Ovary (tissue), 9 donors: Measurements from ENCODE around the gene ZNF500. TPM values are rescaled to one million over a fixed set of nuclear protein-coding genes. Genes with fewer than 3 reads are reported as not detected.

Experiments used
- DNase-seq, 5 donors: peaks; one replicate each; pipeline ENCODE4 v3.0.0-alpha.2; 2019 to 2020
- H3K27ac ChIP-seq, 2 donors: fragments of 200-600 bp; one replicate each; pipeline versions ENCODE4 v1.5.1 to v1.8.0; 2019 to 2022
- H3K27me3 ChIP-seq: fragments of 200-600 bp; one replicate; pipeline ENCODE4 v1.8.0; 2022
- H3K36me3 ChIP-seq: fragments of 200-600 bp; sonication (generic); one replicate; pipeline ENCODE4 v1.5.1; 2019
- H3K4me1 ChIP-seq: one replicate; pipeline ENCODE4 v1.8.1; 2013; ENCODE audit warnings: mild to moderate bottlenecking, moderate library complexity; ENCODE audit not compliant: insufficient read depth
- H3K4me3 ChIP-seq: fragments of 200-600 bp; sonication (generic); one replicate; pipeline ENCODE4 v1.5.1; 2017
- H3K9me3 ChIP-seq, 2 donors: fragments of 200-600 bp in 1 of 2; sonication (generic) in 1 of 2; one replicate each; pipeline versions ENCODE4 v1.5.1 to v1.8.1; 2013 to 2019; ENCODE audit warnings: mild to moderate bottlenecking in 1 of 2, moderate library complexity in 1 of 2
- EP300 ChIP-seq: sonication (generic); formaldehyde crosslinking; IDR thresholded peaks from one replicate; pipeline ENCODE4 v1.6.1; 2017; ENCODE audit warnings: antibody characterized with exemption
- POLR2A ChIP-seq: fragments of 450-650 bp; IDR thresholded peaks from one replicate; pipeline ENCODE4 v1.6.1; 2017; ENCODE audit warnings: antibody characterized with exemption, mild to moderate bottlenecking, moderate library complexity
- WGBS, 3 donors: extraction: QIAGEN DNeasy Blood & Tissue Kit in 1 of 3; methylation state at CpG; one replicate each; pipeline versions ENCODE4 v1.1.5 to v1.1.7; 2013 to 2017; 5-methylcytosine and 5-hydroxymethylcytosine counted together
- intact Hi-C, 4 donors: fragments of 100-400 bp; cut with DNase I; formaldehyde crosslinking; loops; one replicate each; pipeline versions ENCODE4 v1.11.0 to v1.15.1; 2022 to 2023
- polyA plus RNA-seq, 2 donors: library from polyadenylated mRNA; stranded (reverse); fragments of 200-250 nt in 1 of 2; fragments of 350-450 nt in 1 of 2; fragmentation: Illumina TruSeq in 1 of 2; extraction: RNeasy Lipid Tissue Mini Kit (QIAGEN cat#74804) in 1 of 2; gene quantifications; one replicate each; pipeline ENCODE4 v1.2.3, GENCODE V29; 2013 to 2014
- total RNA-seq, 7 donors: library from RNA; depleted of rRNA in 2 of 7; stranded (reverse); fragments of >200 nt in 2 of 7; fragmentation: NEBNext Ultra II Directional in 3 of 7; extraction: Animal tissue kit (Norgen Biotek cat#: 25700) in 3 of 7; gene quantifications; one replicate each; pipeline versions ENCODE4 v1.1.0 to v1.2.4, GENCODE V29; 2016 to 2023
- TF ChIP-seq, protein P1 (sequence below), 3 donors: fragments of 450-650 bp in 2 of 3; fragments of 200-600 bp in 1 of 3; IDR thresholded peaks; one replicate each; pipeline versions ENCODE4 v1.5.1 to v1.8.0; 2016 to 2022; ENCODE audit warnings: antibody characterized with exemption in 3 of 3, mild to moderate bottlenecking in 1 of 3
- donor health status: DM: no; HTN: no; CAD: no; lungs with moderate emphysema.
- donor health status: DM: no; HTN: no; CAD: no.
- donor health status: Bipolar disorder and iron deficiency.
- donor health status: DM: yes; HTN: yes; CAD: no.
- donor health status: DM: no; HTN: no; CAD: no.
- donor health status: DM: yes; HTN: yes; CAD: no.

ZNF500 gene
- total and polyA plus RNA-seq, 9 donors: 4.7 to 27.7 (median 22.1) TPM

DNA sequence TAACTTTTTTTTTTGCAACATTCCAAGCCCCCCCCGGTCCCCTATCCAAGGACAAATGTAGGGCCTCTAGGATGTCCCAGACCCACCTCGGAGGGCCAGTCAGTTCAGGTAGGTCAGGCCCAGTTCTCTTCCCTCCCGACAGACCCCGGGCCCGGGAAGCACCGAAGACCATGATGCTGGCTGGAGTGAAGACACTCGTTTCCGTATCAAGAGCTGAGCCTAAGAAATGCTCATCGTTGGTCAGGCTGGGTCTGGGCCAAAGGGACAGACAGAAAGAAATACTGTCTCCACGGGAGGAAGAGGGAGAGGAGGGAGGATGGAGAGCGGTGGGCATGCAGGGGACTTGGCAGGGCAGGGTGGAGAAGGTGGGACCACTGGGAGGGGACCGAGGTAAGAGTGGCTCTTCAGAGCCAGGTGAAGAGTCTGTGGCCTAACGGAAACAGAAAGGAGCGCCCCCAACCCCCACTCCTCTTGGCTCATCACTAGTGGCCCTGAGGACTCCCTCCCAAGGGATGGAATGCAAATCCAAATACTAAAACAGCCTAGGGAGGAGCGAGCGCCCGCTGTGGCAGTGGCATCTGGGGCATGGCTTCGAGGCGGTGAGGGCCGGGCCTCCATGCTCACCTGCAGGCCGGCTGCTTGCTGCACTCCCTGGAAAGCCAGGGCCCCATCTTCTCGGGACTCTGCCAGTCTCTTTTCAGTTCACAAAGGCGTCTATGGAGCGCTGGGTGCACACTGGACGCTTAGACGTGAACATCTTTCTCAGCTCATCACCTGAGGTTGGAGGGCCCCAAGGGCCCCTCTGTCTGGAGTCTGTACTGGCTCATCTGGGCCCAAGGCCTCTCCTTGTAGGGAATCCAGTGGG, 37.2 kb upstream of the ZNF500 start:
- no peak overlapping the region for H3K27ac ChIP-seq
- intact Hi-C loops: no loop called here

DNA sequence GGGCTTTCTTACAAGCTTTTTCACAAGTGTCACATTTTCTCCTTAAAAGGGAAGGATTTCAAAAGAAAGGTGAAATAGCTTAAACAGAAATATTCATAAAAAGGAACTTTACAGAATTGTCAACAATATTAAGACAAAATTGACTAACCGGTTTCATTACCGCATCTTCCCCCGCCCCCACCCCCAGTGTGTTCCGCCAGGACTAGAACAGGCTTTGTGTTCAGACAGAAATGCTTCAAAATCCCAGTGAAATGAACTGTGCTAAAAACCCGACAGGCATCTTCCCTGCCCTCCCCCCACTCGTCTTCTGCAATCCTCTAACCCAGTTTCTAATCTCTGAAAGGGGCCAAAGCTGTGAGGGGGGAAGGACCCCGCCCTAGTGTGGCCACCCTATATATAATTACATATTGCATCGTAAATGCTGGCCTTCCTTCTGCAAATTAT, 36.5 kb upstream of the ZNF500 start:
- Histone ChIP-seq H3K9me3 (no peaks in the 10 kb centered on the region), H3K27ac (peak overlapping the region in 1 of 2 donors; percentile 72), H3K4me1 (peaks cover 7% of the 10 kb centered on the region), H3K4me3 (no peak overlapping the region), H3K36me3 (no peaks in the 10 kb centered on the region), H3K27me3 (no peaks in the 10 kb centered on the region)
- TF ChIP-seq EP300 (no peak), POLR2A (no peak)
- TF ChIP-seq, protein P1, sequence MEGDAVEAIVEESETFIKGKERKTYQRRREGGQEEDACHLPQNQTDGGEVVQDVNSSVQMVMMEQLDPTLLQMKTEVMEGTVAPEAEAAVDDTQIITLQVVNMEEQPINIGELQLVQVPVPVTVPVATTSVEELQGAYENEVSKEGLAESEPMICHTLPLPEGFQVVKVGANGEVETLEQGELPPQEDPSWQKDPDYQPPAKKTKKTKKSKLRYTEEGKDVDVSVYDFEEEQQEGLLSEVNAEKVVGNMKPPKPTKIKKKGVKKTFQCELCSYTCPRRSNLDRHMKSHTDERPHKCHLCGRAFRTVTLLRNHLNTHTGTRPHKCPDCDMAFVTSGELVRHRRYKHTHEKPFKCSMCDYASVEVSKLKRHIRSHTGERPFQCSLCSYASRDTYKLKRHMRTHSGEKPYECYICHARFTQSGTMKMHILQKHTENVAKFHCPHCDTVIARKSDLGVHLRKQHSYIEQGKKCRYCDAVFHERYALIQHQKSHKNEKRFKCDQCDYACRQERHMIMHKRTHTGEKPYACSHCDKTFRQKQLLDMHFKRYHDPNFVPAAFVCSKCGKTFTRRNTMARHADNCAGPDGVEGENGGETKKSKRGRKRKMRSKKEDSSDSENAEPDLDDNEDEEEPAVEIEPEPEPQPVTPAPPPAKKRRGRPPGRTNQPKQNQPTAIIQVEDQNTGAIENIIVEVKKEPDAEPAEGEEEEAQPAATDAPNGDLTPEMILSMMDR (IDR thresholded peaks at IDR 0.05): no peak
- no peak for DNase-seq
- WGBS, 3 donors: 26 to 46% (median 45%) methylated on average over 8 of the region's 8 CpGs
- intact Hi-C loops: no loop called here

More for the DNA sequence above, 37.2 kb upstream of the ZNF500 start:
- H3K9me3 ChIP-seq: no peaks in the 10 kb centered on the region
- peaks cover 7% of the 10 kb centered on the region for H3K4me1 ChIP-seq
- no peak for DNase-seq
- TF ChIP-seq POLR2A: no peak
- no peak for TF ChIP-seq EP300
- TF ChIP-seq, protein P1 (IDR thresholded peaks at IDR 0.05): no peak
- no peak overlapping the region for H3K4me3 ChIP-seq
- no peaks in the 10 kb centered on the region for H3K27me3 ChIP-seq
- WGBS, 3 donors: 63 to 71% (median 63%) methylated on average over 26 of the region's 26 CpGs
- no peaks in the 10 kb centered on the region for H3K36me3 ChIP-seq

DNA sequence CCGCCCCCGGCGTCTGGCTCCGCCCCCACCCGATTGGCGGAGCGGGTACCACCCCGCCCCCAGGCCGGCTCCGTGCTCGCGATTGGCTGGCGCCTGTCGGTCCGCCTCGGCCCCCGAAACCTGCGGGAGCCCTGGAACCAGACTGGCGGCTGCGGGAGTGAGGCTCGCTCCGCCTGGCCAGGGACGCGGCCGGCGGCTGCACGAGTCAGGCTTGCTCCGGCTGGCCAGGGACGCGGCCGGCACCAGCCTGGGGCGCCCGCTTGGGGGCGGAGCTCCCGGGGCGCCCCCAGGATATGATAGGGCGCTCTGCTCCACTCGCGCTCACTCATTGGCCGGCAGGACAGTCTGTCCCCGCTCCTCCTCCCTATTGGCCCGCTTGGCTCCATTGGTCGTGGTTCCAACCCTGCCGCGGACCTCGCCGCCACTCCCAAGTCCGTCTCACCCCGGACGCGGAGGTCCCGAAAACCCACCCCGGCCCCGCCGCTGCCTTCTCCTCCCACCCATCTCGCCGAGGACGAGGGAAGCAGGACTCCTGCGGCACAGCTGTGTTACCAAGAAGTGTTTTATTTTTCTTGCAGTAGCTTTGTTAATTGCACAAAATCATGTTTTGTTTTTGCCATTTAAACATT, 35.8 kb upstream of the ZNF500 start:
- H3K9me3 ChIP-seq: no peaks in the 10 kb centered on the region
- no peak for TF ChIP-seq POLR2A
- no peak for TF ChIP-seq EP300
- TF ChIP-seq, protein P1 (IDR thresholded peaks at IDR 0.05): peak; percentile 14 to 47 (median 41)
- WGBS, 3 donors: 1% methylated on average over 21 to 59 of the region's 59 CpGs
- H3K4me3 ChIP-seq: peak overlapping the region; percentile 64
- no peaks in the 10 kb centered on the region for H3K36me3 ChIP-seq
- H3K27ac ChIP-seq: peak overlapping the region; percentile 62 to 72
- intact Hi-C loops: no loop called here
- no peaks in the 10 kb centered on the region for H3K27me3 ChIP-seq
- H3K4me1 ChIP-seq: peaks cover 7% of the 10 kb centered on the region
- DNase-seq: peak; percentile 89 to 93 (median 91)

DNA sequence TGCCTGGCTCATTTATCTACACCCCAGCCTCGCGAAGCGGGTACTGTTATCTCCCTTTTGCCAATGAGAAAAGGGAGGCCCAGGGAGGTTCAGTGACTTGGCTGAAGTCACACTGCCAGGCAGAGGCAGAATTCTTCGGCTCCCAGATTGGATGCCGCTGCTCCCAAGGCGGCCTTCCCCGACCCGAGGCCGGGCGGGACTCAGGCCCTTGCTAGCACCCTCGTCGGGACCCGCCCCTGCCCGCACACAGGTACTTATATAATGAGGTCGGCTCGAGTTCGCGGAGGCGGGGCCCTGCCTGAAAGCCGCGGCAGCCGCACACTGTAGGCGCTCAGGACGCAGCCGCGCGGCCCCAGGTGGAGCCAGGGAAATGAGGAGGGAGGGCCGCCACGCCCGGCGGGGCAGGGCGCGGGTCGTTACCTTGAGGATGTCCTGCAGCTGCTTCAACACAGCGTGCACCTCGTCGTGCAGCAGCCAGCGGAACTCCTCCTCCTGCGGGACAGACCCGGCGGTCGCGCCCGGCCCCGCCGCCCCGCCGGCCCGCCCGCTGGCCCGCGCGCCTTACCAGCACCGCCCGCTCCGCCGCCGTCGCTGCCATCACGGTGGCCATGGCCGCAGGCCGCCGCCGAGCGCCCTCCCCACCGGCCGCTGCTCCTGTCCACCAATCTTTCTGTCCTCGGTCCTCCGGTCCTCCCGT, 35.1 kb upstream of the ZNF500 start, which contains the start of gene ROGDI:
Gene ROGDI (minus strand): TSS at position 672 of the 697 bp plus-strand sequence. CDS start 62 bp downstream, at position 610.
- H3K27ac ChIP-seq: peak within 1 kb of the TSS; percentile 62 to 72
- no peak for TF ChIP-seq POLR2A
- TF ChIP-seq EP300: no peak
- TF ChIP-seq, protein P1 (IDR thresholded peaks at IDR 0.05): no peak
- peak within 1 kb of the TSS; percentile 64 for H3K4me3 ChIP-seq
- no peaks in the 10 kb centered on the region for H3K9me3 ChIP-seq
- H3K27me3 ChIP-seq: no peaks in the 10 kb centered on the region
- H3K4me1 ChIP-seq: peaks cover 7% of the 10 kb centered on the region
- intact Hi-C loops: no loop called here
- DNase-seq: peak; percentile 69 to 83 (median 74)
- 0 to 1% (median 1%) methylated on average over 40 to 70 of the region's 70 CpGs for WGBS, 3 donors
- H3K36me3 ChIP-seq: no peaks in the 10 kb centered on the region
